ENCODE measurements around the gene GRM4.

GRCh38 chr6:34035161-34035560 lies 110.7 kb downstream of the GRM4 start:
- TF ChIP-seq CTCF (IDR thresholded peaks at IDR 0.05) (no peak), POLR2A (IDR thresholded peaks at IDR 0.05) (no peak)
